ENCODE measurements around the gene ZNF76. TPM values are rescaled to one million over a fixed set of nuclear protein-coding genes. Genes with fewer than 3 reads are reported as not detected.
A peak's percentile ranks its signal among the peaks of the same experiment; 100 is the strongest.

Gene ZNF76
- total and polyA plus RNA-seq, 2 donors (not counting 1 experiment from before 2014, with no cell fraction given) = 96.9 to 145 TPM

- H3K4me3 ChIP-seq (ENCODE audit: control extremely low read depth in 1 of 5, extremely low read depth in 1 of 5, insufficient read depth in 1 of 5, low read depth in 2 of 5, low read length in 4 of 5) = no peak overlapping the region
- no peak overlapping the region for H3K27ac ChIP-seq (ENCODE audit: low read length in 2 of 2)
- H3K4me1 ChIP-seq (ENCODE audit: control insufficient read depth in 2 of 2, insufficient read depth in 2 of 2, low read length in 2 of 2) = peaks cover 10 to 15% of the 10 kb centered on the region in 2 donors
- no peak overlapping the region for H3K9ac ChIP-seq (ENCODE audit: low read length)
- Mint-ChIP-seq H3K4me1 (peaks cover 8% of the 10 kb centered on the region), H3K27ac (no peak overlapping the region), H3K4me3 (peak overlapping the region; percentile 5), H3K9me3 (ENCODE audit: insufficient read depth) (no peaks in the 10 kb centered on the region), H3K27me3 (peaks cover 60% of the 10 kb centered on the region)
- 87% methylated on average over 4 of the region's 6 CpGs for WGBS (ENCODE audit: insufficient coverage)
- POLR2A ChIA-PET = no interaction called here
- H4K20me1 ChIP-seq (ENCODE audit: control insufficient read depth, insufficient read depth, low read length, poor library complexity, severe bottlenecking) = no peaks in the 10 kb centered on the region
- peaks cover 0 to 62% (median 28%) of the 10 kb centered on the region in 4 experiments for H3K27me3 ChIP-seq (replicated peaks in 1 of 4; ENCODE audit: control extremely low read depth in 1 of 4, control insufficient read depth in 3 of 4, insufficient read depth in 4 of 4, low read length in 3 of 4)
- no peak overlapping the region for H2AFZ ChIP-seq (ENCODE audit: insufficient read depth, low read depth, low read length, poor library complexity, severe bottlenecking)
- H3K4me2 ChIP-seq (replicated peaks; ENCODE audit: low read depth, low read length, poor library complexity, severe bottlenecking) = no peak overlapping the region
- CTCF ChIA-PET = no interaction called here
- ATAC-seq (ENCODE audit: low read depth) = no peak
- TF ChIP-seq, protein P1, sequence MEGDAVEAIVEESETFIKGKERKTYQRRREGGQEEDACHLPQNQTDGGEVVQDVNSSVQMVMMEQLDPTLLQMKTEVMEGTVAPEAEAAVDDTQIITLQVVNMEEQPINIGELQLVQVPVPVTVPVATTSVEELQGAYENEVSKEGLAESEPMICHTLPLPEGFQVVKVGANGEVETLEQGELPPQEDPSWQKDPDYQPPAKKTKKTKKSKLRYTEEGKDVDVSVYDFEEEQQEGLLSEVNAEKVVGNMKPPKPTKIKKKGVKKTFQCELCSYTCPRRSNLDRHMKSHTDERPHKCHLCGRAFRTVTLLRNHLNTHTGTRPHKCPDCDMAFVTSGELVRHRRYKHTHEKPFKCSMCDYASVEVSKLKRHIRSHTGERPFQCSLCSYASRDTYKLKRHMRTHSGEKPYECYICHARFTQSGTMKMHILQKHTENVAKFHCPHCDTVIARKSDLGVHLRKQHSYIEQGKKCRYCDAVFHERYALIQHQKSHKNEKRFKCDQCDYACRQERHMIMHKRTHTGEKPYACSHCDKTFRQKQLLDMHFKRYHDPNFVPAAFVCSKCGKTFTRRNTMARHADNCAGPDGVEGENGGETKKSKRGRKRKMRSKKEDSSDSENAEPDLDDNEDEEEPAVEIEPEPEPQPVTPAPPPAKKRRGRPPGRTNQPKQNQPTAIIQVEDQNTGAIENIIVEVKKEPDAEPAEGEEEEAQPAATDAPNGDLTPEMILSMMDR (IDR thresholded peaks at IDR 0.05) = no peak
- no peak for TF ChIP-seq EZH2 (IDR thresholded peaks at IDR 0.05; ENCODE audit: borderline replicate concordance, insufficient read depth, low read depth, low read length, poor library complexity, severe bottlenecking)
- H3K9me3 ChIP-seq (ENCODE audit: control extremely low read depth in 1 of 3, control insufficient read depth in 2 of 3, insufficient read depth in 1 of 3, low read length in 2 of 3) = peaks cover 0 to 3% (median 0%) of the 10 kb centered on the region in 3 donors
- H3K36me3 ChIP-seq (replicated peaks in 1 of 2; ENCODE audit: control extremely low read depth in 1 of 2, control insufficient read depth in 1 of 2, extremely low read depth in 1 of 2, insufficient read depth in 2 of 2, low read length in 1 of 2) = no peaks in the 10 kb centered on the region
- no peak for DNase-seq
- no peaks in the 10 kb centered on the region for H3K79me2 ChIP-seq (ENCODE audit: control insufficient read depth, insufficient read depth, low read length)
- intact Hi-C loops (cut with micrococcal nuclease) = no loop called here
Observed at GRCh38 chr6:35215665-35216411, 43.7 kb upstream of the ZNF76 start.

- ATAC-seq (ENCODE audit: low read depth) (no peak), DNase-seq (no peak)
- intact Hi-C loops (cut with micrococcal nuclease) = no loop called here
- Histone ChIP-seq H3K9me3 (ENCODE audit: control extremely low read depth in 1 of 3, control insufficient read depth in 2 of 3, insufficient read depth in 1 of 3, low read length in 2 of 3) (peaks cover 0 to 3% (median 0%) of the 10 kb centered on the region in 3 donors), H3K4me2 (replicated peaks; ENCODE audit: low read depth, low read length, poor library complexity, severe bottlenecking) (no peak overlapping the region), H3K27ac (ENCODE audit: low read length in 2 of 2) (no peak overlapping the region), H4K20me1 (ENCODE audit: control insufficient read depth, insufficient read depth, low read length, poor library complexity, severe bottlenecking) (no peaks in the 10 kb centered on the region), H3K79me2 (ENCODE audit: control insufficient read depth, insufficient read depth, low read length) (no peaks in the 10 kb centered on the region), H3K4me1 (ENCODE audit: control insufficient read depth in 2 of 2, insufficient read depth in 2 of 2, low read length in 2 of 2) (peaks cover 10 to 15% of the 10 kb centered on the region in 2 donors), H3K9ac (ENCODE audit: low read length) (no peak overlapping the region), H3K36me3 (replicated peaks in 1 of 2; ENCODE audit: control extremely low read depth in 1 of 2, control insufficient read depth in 1 of 2, extremely low read depth in 1 of 2, insufficient read depth in 2 of 2, low read length in 1 of 2) (no peaks in the 10 kb centered on the region), H3K27me3 (replicated peaks in 1 of 4; ENCODE audit: control extremely low read depth in 1 of 4, control insufficient read depth in 3 of 4, insufficient read depth in 4 of 4, low read length in 3 of 4) (peaks cover 0 to 66% (median 28%) of the 10 kb centered on the region in 4 experiments), H2AFZ (ENCODE audit: insufficient read depth, low read depth, low read length, poor library complexity, severe bottlenecking) (no peak overlapping the region), H3K4me3 (ENCODE audit: control extremely low read depth in 1 of 5, extremely low read depth in 1 of 5, insufficient read depth in 1 of 5, low read depth in 2 of 5, low read length in 4 of 5) (no peak overlapping the region)
- no peak overlapping the region for H3K27ac Mint-ChIP-seq
- POLR2A ChIA-PET = no interaction called here
- no peak overlapping the region for H3K4me3 Mint-ChIP-seq
- TF ChIP-seq, protein P1 (IDR thresholded peaks at IDR 0.05) = no peak
- no peak for TF ChIP-seq EZH2 (IDR thresholded peaks at IDR 0.05; ENCODE audit: borderline replicate concordance, insufficient read depth, low read depth, low read length, poor library complexity, severe bottlenecking)
- CTCF ChIA-PET = no interaction called here
- 88% methylated on average over 1 of the region's 1 CpG for whole genome bisulfite sequencing (ENCODE audit: insufficient coverage)
- H3K4me1 Mint-ChIP-seq = peaks cover 8% of the 10 kb centered on the region
- H3K27me3 Mint-ChIP-seq = peaks cover 56% of the 10 kb centered on the region
- H3K9me3 Mint-ChIP-seq (ENCODE audit: insufficient read depth) = no peaks in the 10 kb centered on the region
Observed at GRCh38 chr6:35216412-35216732, 43.2 kb upstream of the ZNF76 start.

Measured in B cell (primary cell).